GM23338 (cell line): ENCODE results near the gene MOB3B.

Experiments used
- CREB1 ChIP-seq: fragments of 250-450 bp; sonication (Bioruptor Pico); IDR thresholded peaks from 2 replicates; pipeline ENCODE4 v1.5.0; 2020; ENCODE audit warnings: low read depth, mild to moderate bottlenecking, moderate library complexity
- EZH2 ChIP-seq: fragments of 200-600 bp; sonication (generic); IDR thresholded peaks from one replicate; pipeline ENCODE4 v1.8.0; 2017; ENCODE audit warnings: antibody characterized with exemption, mild to moderate bottlenecking, low read depth; ENCODE audit not compliant: unreplicated experiment
- EZH2phosphoT487 ChIP-seq: fragments of 200-600 bp; sonication (generic); IDR thresholded peaks from one replicate; pipeline ENCODE4 v1.8.1; 2018; ENCODE audit warnings: antibody characterized with exemption; ENCODE audit not compliant: unreplicated experiment
- JUNB ChIP-seq: IDR thresholded peaks from one replicate; pipeline ENCODE4 v1.6.1; 2016; ENCODE audit warnings: antibody characterized with exemption; ENCODE audit not compliant: unreplicated experiment
- POLR2AphosphoS5 ChIP-seq: IDR thresholded peaks from 2 replicates; pipeline ENCODE4 v1.6.1; 2016; ENCODE audit warnings: antibody characterized with exemption, low read depth
- STAT1 ChIP-seq: IDR thresholded peaks from one replicate; pipeline ENCODE4 v1.6.1; 2016; ENCODE audit warnings: antibody characterized with exemption; ENCODE audit not compliant: unreplicated experiment
- ZNF114 ChIP-seq: fragments of 250-450 bp; sonication (Bioruptor Pico); IDR thresholded peaks from 2 replicates; pipeline ENCODE4 v1.5.0; 2020; ENCODE audit warnings: mild to moderate bottlenecking, moderate library complexity
- TF ChIP-seq, protein P1 (sequence below), 2 experiments: fragments of 200-600 bp in 1 of 2; sonication (generic) in 1 of 2; conservative IDR thresholded peaks; 2 replicates each; pipeline versions ENCODE4 v1.5.1 to v1.6.1; 2016 to 2017; ENCODE audit warnings: antibody characterized with exemption in 2 of 2, low read depth in 2 of 2, mild to moderate bottlenecking in 2 of 2, moderate library complexity in 1 of 2
- TF ChIP-seq, protein P2 (sequence below): IDR thresholded peaks from one replicate; pipeline ENCODE4 v1.6.1; 2018; ENCODE audit warnings: antibody characterized with exemption; ENCODE audit not compliant: unreplicated experiment

DNA sequence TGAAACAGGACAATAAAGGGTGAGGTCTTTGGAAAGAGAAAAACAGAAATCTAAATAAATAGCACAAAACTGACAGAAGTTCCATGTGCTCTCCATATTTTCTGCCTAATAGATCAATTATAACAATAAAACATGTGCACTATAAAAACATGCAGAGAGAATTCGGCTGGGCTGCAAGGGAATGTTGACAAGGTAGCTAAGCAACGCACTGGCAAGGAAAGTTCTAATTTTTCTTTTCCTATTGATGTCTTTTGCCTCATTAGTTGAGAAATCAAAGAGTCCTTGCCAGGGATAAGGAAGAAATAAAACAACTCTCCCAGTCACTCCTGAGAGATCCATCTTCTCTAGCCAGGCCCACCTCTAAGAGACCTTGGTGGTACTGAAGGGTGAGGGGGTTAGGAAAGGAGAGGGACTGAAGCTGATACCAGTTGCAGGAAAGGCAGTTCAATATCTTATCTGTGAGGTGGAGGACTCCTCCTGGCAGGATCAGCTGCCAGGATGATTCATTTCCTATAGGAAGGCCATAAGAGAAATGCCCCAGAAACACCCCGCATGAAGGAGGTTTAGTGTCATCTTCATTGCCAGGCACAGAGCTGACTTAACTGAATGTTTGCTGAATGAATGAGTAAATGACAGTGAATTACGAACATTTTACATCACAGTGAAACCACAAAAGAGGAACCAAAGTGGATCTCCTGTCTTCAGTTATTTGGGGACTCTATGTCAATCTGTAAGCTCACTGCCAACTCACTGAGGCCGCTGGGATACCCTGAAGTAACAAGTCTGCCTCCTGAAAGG, 69.2 kb downstream of the MOB3B start:
- TF ChIP-seq, protein P1, sequence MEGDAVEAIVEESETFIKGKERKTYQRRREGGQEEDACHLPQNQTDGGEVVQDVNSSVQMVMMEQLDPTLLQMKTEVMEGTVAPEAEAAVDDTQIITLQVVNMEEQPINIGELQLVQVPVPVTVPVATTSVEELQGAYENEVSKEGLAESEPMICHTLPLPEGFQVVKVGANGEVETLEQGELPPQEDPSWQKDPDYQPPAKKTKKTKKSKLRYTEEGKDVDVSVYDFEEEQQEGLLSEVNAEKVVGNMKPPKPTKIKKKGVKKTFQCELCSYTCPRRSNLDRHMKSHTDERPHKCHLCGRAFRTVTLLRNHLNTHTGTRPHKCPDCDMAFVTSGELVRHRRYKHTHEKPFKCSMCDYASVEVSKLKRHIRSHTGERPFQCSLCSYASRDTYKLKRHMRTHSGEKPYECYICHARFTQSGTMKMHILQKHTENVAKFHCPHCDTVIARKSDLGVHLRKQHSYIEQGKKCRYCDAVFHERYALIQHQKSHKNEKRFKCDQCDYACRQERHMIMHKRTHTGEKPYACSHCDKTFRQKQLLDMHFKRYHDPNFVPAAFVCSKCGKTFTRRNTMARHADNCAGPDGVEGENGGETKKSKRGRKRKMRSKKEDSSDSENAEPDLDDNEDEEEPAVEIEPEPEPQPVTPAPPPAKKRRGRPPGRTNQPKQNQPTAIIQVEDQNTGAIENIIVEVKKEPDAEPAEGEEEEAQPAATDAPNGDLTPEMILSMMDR (conservative IDR thresholded peaks at IDR 0.05; ENCODE audit: low read depth in 2 of 2): no peak
- TF ChIP-seq JUNB: no peak
- TF ChIP-seq POLR2AphosphoS5: no peak
- TF ChIP-seq, protein P2, sequence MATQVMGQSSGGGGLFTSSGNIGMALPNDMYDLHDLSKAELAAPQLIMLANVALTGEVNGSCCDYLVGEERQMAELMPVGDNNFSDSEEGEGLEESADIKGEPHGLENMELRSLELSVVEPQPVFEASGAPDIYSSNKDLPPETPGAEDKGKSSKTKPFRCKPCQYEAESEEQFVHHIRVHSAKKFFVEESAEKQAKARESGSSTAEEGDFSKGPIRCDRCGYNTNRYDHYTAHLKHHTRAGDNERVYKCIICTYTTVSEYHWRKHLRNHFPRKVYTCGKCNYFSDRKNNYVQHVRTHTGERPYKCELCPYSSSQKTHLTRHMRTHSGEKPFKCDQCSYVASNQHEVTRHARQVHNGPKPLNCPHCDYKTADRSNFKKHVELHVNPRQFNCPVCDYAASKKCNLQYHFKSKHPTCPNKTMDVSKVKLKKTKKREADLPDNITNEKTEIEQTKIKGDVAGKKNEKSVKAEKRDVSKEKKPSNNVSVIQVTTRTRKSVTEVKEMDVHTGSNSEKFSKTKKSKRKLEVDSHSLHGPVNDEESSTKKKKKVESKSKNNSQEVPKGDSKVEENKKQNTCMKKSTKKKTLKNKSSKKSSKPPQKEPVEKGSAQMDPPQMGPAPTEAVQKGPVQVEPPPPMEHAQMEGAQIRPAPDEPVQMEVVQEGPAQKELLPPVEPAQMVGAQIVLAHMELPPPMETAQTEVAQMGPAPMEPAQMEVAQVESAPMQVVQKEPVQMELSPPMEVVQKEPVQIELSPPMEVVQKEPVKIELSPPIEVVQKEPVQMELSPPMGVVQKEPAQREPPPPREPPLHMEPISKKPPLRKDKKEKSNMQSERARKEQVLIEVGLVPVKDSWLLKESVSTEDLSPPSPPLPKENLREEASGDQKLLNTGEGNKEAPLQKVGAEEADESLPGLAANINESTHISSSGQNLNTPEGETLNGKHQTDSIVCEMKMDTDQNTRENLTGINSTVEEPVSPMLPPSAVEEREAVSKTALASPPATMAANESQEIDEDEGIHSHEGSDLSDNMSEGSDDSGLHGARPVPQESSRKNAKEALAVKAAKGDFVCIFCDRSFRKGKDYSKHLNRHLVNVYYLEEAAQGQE: no peak
- no peak for TF ChIP-seq EZH2
- TF ChIP-seq STAT1: no peak
- no peak for TF ChIP-seq CREB1 (CRISPR knock-in tag)
- no peak for TF ChIP-seq EZH2phosphoT487
- TF ChIP-seq ZNF114: no peak
